GM18505 (cell line): ENCODE results near the gene ANKRD44.

Experiments used
- ATAC-seq: cut with Tn5 transposase; IDR thresholded peaks from one replicate; pipeline ENCODE4 v1.9.1; 2021; ENCODE audit not compliant: unreplicated experiment
- POLR2A ChIP-seq: IDR thresholded peaks from 4 replicates; pipeline ENCODE4 v1.6.1; 2011; ENCODE audit warnings: borderline replicate concordance; ENCODE audit not compliant: insufficient read depth, insufficient read length; ENCODE audit errors: extremely low read depth

Gene ANKRD44

GRCh38 chr2:196966061-196966460, 344.5 kb downstream of the ANKRD44 start:
- no peak for TF ChIP-seq POLR2A

GRCh38 chr2:196965651-196966050, 344.9 kb downstream of the ANKRD44 start:
- no peak for TF ChIP-seq POLR2A

More at GRCh38 chr2:196966061-196966460, 344.5 kb downstream of the ANKRD44 start:
- ATAC-seq = no peak

GRCh38 chr2:196963961-196964360, 346.6 kb downstream of the ANKRD44 start:
- no peak for ATAC-seq
- TF ChIP-seq POLR2A = no peak

More at GRCh38 chr2:196965651-196966050, 344.9 kb downstream of the ANKRD44 start:
- no peak for ATAC-seq

- no peak for ATAC-seq
- TF ChIP-seq POLR2A = no peak
These were observed 347.5 kb downstream of the ANKRD44 start for GRCh38 chr2:196963043-196963442.

- TF ChIP-seq POLR2A = no peak
- no peak for ATAC-seq
These were observed 348.3 kb downstream of the ANKRD44 start for GRCh38 chr2:196962325-196962724.

- no peak for TF ChIP-seq POLR2A
- ATAC-seq = peak; percentile 97
These were observed 348.7 kb downstream of the ANKRD44 start for GRCh38 chr2:196961889-196962288.

GRCh38 chr2:196959734-196960338, 350.7 kb downstream of the ANKRD44 start:
- ATAC-seq = no peak

GRCh38 chr2:196959281-196959680, 351.3 kb downstream of the ANKRD44 start:
- no peak for TF ChIP-seq POLR2A
- ATAC-seq = no peak

More at GRCh38 chr2:196959734-196960338, 350.7 kb downstream of the ANKRD44 start:
- TF ChIP-seq POLR2A = no peak

- ATAC-seq = no peak
- TF ChIP-seq POLR2A = no peak
These were observed 352.6 kb downstream of the ANKRD44 start for GRCh38 chr2:196957881-196958525.

GRCh38 chr2:196957442-196957841, 353.1 kb downstream of the ANKRD44 start:
- ATAC-seq = no peak
- no peak for TF ChIP-seq POLR2A

- TF ChIP-seq POLR2A = no peak
These were observed 354.5 kb downstream of the ANKRD44 start for GRCh38 chr2:196956069-196956468.

GRCh38 chr2:196955036-196955435, 355.5 kb downstream of the ANKRD44 start:
- TF ChIP-seq POLR2A = no peak
- ATAC-seq = no peak

More at GRCh38 chr2:196956069-196956468, 354.5 kb downstream of the ANKRD44 start:
- no peak for ATAC-seq

- no peak for TF ChIP-seq POLR2A
- no peak for ATAC-seq
These were observed 356.6 kb downstream of the ANKRD44 start for GRCh38 chr2:196954001-196954400.

GRCh38 chr2:196952936-196953335, 357.6 kb downstream of the ANKRD44 start:
- ATAC-seq = no peak
- TF ChIP-seq POLR2A = no peak
